ENCODE results near the gene CDC73.

- TF ChIP-seq ZNF274 (CRISPR knock-in tag; IDR thresholded peaks at IDR 0.05) (no peak), ATF1 (CRISPR knock-in tag; IDR thresholded peaks at IDR 0.05) (no peak)
These were observed 118.8 kb downstream of the CDC73 start for GRCh38 chr1:193240609-193241008.

All from HepG2 (cell line).